HCT116 (cell line): ENCODE results near the gene IL20RB. TPM values are rescaled to one million over a fixed set of nuclear protein-coding genes. Genes with fewer than 3 reads are reported as not detected.

Experiments
- ATAC-seq: fragments of 200-7000 bp; cut with Tn5 transposase; 2 replicates; pipeline ENCODE4 v1.9.1; 2020; ENCODE audit warnings: mild to moderate bottlenecking, moderate library complexity
- BruUV-seq: library from RNA; stranded (reverse); fragments of 400-500 nt; replicated peaks from 2 replicates; lab custom pipeline; 2021; lab: Mats Ljungman, UMichigan
- CTCF ChIA-PET: fragments of 300-600 bp; sonication (Branson Sonifier 250); formaldehyde crosslinking; loops from one replicate; lab custom pipeline; 2021; ENCODE audit warnings: antibody characterized with exemption; lab: Charles Lee
- POLR2A ChIA-PET: fragments of 300-600, 350-600 bp; sonication (Branson Sonifier 250); formaldehyde crosslinking; loops from one replicate; lab custom pipeline; 2021; ENCODE audit warnings: antibody characterized with exemption; lab: Charles Lee
- RAD21 ChIA-PET, 2 experiments: fragments of 300-600 bp; sonication (Branson Sonifier 250); formaldehyde crosslinking; loops; one replicate each; lab custom pipeline; 2023; ENCODE audit warnings: low total read pairs in 2 of 2; ENCODE audit not compliant: uncharacterized antibody in 2 of 2, unreplicated experiment in 2 of 2, low non-redundant PET in 1 of 2; lab: Charles Lee
- DNase-seq: peaks from one replicate; pipeline ENCODE4 v3.0.0-alpha.2; 2010; ENCODE audit warnings: low read depth, low spot score
- H2AFZ ChIP-seq: fragments of 200-600 bp; shearing (Covaris generic), sonication (generic); 2 replicates; pipeline ENCODE4 v1.6.1; 2017; ENCODE audit warnings: low read depth, mixed run types, mixed read lengths, antibody characterized with exemption, low read length; ENCODE audit not compliant: poor library complexity, severe bottlenecking
- H3K27ac ChIP-seq: 2 replicates; pipeline ENCODE4 v1.5.1; 2012; ENCODE audit warnings: low read depth, low read length
- H3K27me3 ChIP-seq: fragments of 200-600 bp; sonication (generic); 2 replicates; pipeline ENCODE4 v1.6.1; 2016; ENCODE audit warnings: mixed run types, low read length, mixed read lengths; ENCODE audit not compliant: insufficient read depth
- H3K36me3 ChIP-seq, 2 experiments: fragments of 200-500 bp in 1 of 2; fragments of 200-600 bp in 1 of 2; sonication (Bioruptor generic) in 1 of 2; sonication (generic) in 1 of 2; 2 replicates each; pipeline versions ENCODE4 v1.5.1 to v1.6.1; 2014 to 2016; ENCODE audit warnings: low read length in 2 of 2, inconsistent platforms in 1 of 2, mixed read lengths in 1 of 2, mixed run types in 1 of 2; ENCODE audit not compliant: insufficient read depth in 2 of 2, control insufficient read depth in 1 of 2
- H3K4me1 ChIP-seq, 2 experiments: fragments of 200-600 bp in 1 of 2; sonication (generic) in 1 of 2; 2 replicates each; pipeline versions ENCODE4 v1.5.1 to v1.6.1; 2012 to 2017; ENCODE audit warnings: low read length in 2 of 2, inconsistent platforms in 1 of 2, mild to moderate bottlenecking in 1 of 2, mixed read lengths in 1 of 2, mixed run types in 1 of 2, moderate library complexity in 1 of 2; ENCODE audit not compliant: insufficient read depth in 2 of 2, control insufficient read depth in 1 of 2
- H3K4me2 ChIP-seq: fragments of 200-600 bp; sonication (generic); 2 replicates; pipeline ENCODE4 v1.6.1; 2017; ENCODE audit warnings: mixed run types, low read length, mixed read lengths
- H3K4me3 ChIP-seq, 2 experiments: fragments of 200-600 bp in 1 of 2; sonication (generic) in 1 of 2; replicated peaks in 1 of 2; 2 replicates each; pipeline ENCODE4 v1.5.1; 2011 to 2016; ENCODE audit warnings: low read length in 2 of 2, control low read depth in 1 of 2, low read depth in 1 of 2, mild to moderate bottlenecking in 1 of 2, mixed read lengths in 1 of 2, mixed run types in 1 of 2
- H3K79me2 ChIP-seq: fragments of 200-600 bp; sonication (generic); 2 replicates; pipeline ENCODE4 v1.6.1; 2017; ENCODE audit warnings: mild to moderate bottlenecking, mixed run types, low read length, moderate library complexity, mixed read lengths; ENCODE audit not compliant: insufficient read depth
- H3K9ac ChIP-seq: fragments of 200-600 bp; sonication (generic); 2 replicates; pipeline ENCODE4 v1.6.1; 2016; ENCODE audit warnings: low read length, mixed read lengths
- H3K9me2 ChIP-seq: fragments of 200-600 bp; sonication (generic), shearing (Covaris generic); 2 replicates; pipeline ENCODE4 v1.6.1; 2017; ENCODE audit warnings: mixed run types, mild to moderate bottlenecking, moderate library complexity; ENCODE audit not compliant: insufficient read depth
- H3K9me3 ChIP-seq, 2 experiments: fragments of 200-500 bp in 1 of 2; fragments of 200-600 bp in 1 of 2; sonication (Bioruptor generic) in 1 of 2; sonication (generic) in 1 of 2; 2 replicates each; pipeline ENCODE4 v1.6.1; 2014 to 2017; ENCODE audit warnings: low read length in 2 of 2, mixed read lengths in 2 of 2, inconsistent platforms in 1 of 2, low read depth in 1 of 2, mild to moderate bottlenecking in 1 of 2, mixed run types in 1 of 2, moderate library complexity in 1 of 2; ENCODE audit not compliant: control insufficient read depth in 1 of 2, insufficient read depth in 1 of 2
- H4K20me1 ChIP-seq: fragments of 200-600 bp; sonication (generic), shearing (Covaris generic); 2 replicates; pipeline ENCODE4 v1.6.1; 2017; ENCODE audit warnings: mixed run types, mild to moderate bottlenecking, moderate library complexity; ENCODE audit not compliant: insufficient read depth
- ATF3 ChIP-seq: IDR thresholded peaks from 2 replicates; pipeline ENCODE4 v1.6.1; 2012
- CBX3 ChIP-seq: IDR thresholded peaks from 2 replicates; pipeline ENCODE4 v1.6.1; 2012; ENCODE audit warnings: low read depth
- CEBPB ChIP-seq: IDR thresholded peaks from 2 replicates; pipeline ENCODE4 v1.6.1; 2012; ENCODE audit warnings: low read depth
- ELF1 ChIP-seq: IDR thresholded peaks from 2 replicates; pipeline ENCODE4 v1.6.1; 2012; ENCODE audit warnings: low read depth, borderline replicate concordance
- JUND ChIP-seq: IDR thresholded peaks from 2 replicates; pipeline ENCODE4 v1.6.1; 2012
- RAD21 ChIP-seq: IDR thresholded peaks from 2 replicates; pipeline ENCODE4 v1.6.1; 2012; ENCODE audit warnings: low read depth, mild to moderate bottlenecking
- REST ChIP-seq: IDR thresholded peaks from 2 replicates; pipeline ENCODE4 v1.6.1; 2012; ENCODE audit warnings: low read depth
- YY1 ChIP-seq: IDR thresholded peaks from 2 replicates; pipeline ENCODE4 v1.6.1; 2011; ENCODE audit warnings: low read length, low read depth, moderate library complexity, mild to moderate bottlenecking; ENCODE audit not compliant: insufficient replicate concordance; ENCODE audit errors: extremely low read depth
- ZBTB33 ChIP-seq: IDR thresholded peaks from 2 replicates; pipeline ENCODE4 v1.6.1; 2011; ENCODE audit warnings: mild to moderate bottlenecking, low read length, moderate library complexity; ENCODE audit not compliant: insufficient replicate concordance; ENCODE audit errors: extremely low read depth
- ZFX ChIP-seq: fragments of 450-650 bp; IDR thresholded peaks from 2 replicates; pipeline ENCODE4 v1.6.1; 2017
- intact Hi-C: fragments of 100-400 bp; cut with micrococcal nuclease; formaldehyde crosslinking; loops from 2 replicates; pipeline ENCODE4 v1.10.0; 2022
- total RNA-seq: library from RNA; stranded (reverse); gene quantifications from one replicate; pipeline ENCODE4 v1.2.1, GENCODE V29; 2021; ENCODE audit not compliant: unreplicated experiment

The IL20RB gene
- total RNA-seq, 1 experiment from 2014 or later = 6.1 TPM

GRCh38 chr3:136937175-136937574 lies 20.6 kb upstream of the IL20RB start:
- no TSS peak for BruUV-seq
- no peak for ATAC-seq
- Histone ChIP-seq H3K4me3 (no peak overlapping the region), H3K4me1 (peaks cover 0 to 8% of the 10 kb centered on the region in 2 experiments; a peak in 1 of 4 replicates), H3K4me2 (no peak overlapping the region), H3K9ac (no peak overlapping the region), H3K9me2 (no peaks in the 10 kb centered on the region), H3K79me2 (peaks cover 52% of the 10 kb centered on the region), H4K20me1 (no peaks in the 10 kb centered on the region), H3K27me3 (no peaks in the 10 kb centered on the region), H3K36me3 (no peaks in the 10 kb centered on the region), H3K27ac (no peak overlapping the region), H3K9me3 (no peaks in the 10 kb centered on the region), H2AFZ (no peak overlapping the region)
- CTCF ChIA-PET = no interaction called here
- POLR2A ChIA-PET = no interaction called here
- intact Hi-C loops = no loop called here
- no peak for TF ChIP-seq RAD21
- no peak for TF ChIP-seq REST
- no peak for TF ChIP-seq CBX3
- TF ChIP-seq ATF3 = no peak
- TF ChIP-seq ZFX = no peak
- no peak for TF ChIP-seq ZBTB33
- no peak for TF ChIP-seq JUND
- no peak for TF ChIP-seq ELF1
- TF ChIP-seq CEBPB = no peak
- no peak for TF ChIP-seq YY1
- DNase-seq = no peak
- RAD21 ChIA-PET = no interaction called here
